Tibial nerve (tissue), 3 donors: ENCODE measurements around the gene MUSK.

ENCODE experiments used
- CTCF ChIP-seq, 5 experiments: fragments of 200-600 bp in 3 of 5; fragments of 450-650 bp in 2 of 5; sonication (generic) in 3 of 5; IDR thresholded peaks; one replicate each; pipeline ENCODE4 v1.5.1; 2016 to 2019; ENCODE audit warnings: antibody characterized with exemption in 5 of 5, mild to moderate bottlenecking in 3 of 5, moderate library complexity in 2 of 5
- POLR2A ChIP-seq, 2 donors: fragments of 450-650 bp; IDR thresholded peaks; one replicate each; pipeline ENCODE4 v1.6.1; 2017; ENCODE audit warnings: antibody characterized with exemption in 2 of 2, mild to moderate bottlenecking in 2 of 2, moderate library complexity in 2 of 2

- no peak for TF ChIP-seq POLR2A (IDR thresholded peaks at IDR 0.05)
- no peak for TF ChIP-seq CTCF (IDR thresholded peaks at IDR 0.05)
These were observed 22.5 kb downstream of the MUSK start for GRCh38 chr9:110691002-110691549.
